IMR-90 (cell line): ENCODE results near the gene AUTS2. TPM values are rescaled to one million over a fixed set of nuclear protein-coding genes. Genes with fewer than 3 reads are reported as not detected.

Experiments used
- ATAC-seq: fragments of 200-7000 bp; cut with Tn5 transposase; 2 replicates; pipeline ENCODE4 v1.9.1; 2020; ENCODE audit warnings: low read depth, mild to moderate bottlenecking, moderate library complexity
- BruUV-seq: library from RNA; stranded (reverse); fragments of 400-500 nt; replicated peaks from 2 replicates; lab custom pipeline; 2021; lab: Mats Ljungman, UMichigan
- CTCF ChIA-PET: fragments of 300-600 bp; formaldehyde crosslinking; extraction: SDS; loops from one replicate; lab custom pipeline; 2021; ENCODE audit warnings: antibody characterized with exemption; lab: Yijun Ruan, JAX
- POLR2A ChIA-PET: fragments of 300-600 bp; sonication (Branson Sonifier 250); formaldehyde crosslinking; loops from one replicate; lab custom pipeline; 2022; ENCODE audit warnings: antibody characterized with exemption; ENCODE audit not compliant: unreplicated experiment; lab: Charles Lee
- DNase-seq: peaks from one replicate; pipeline ENCODE4 v3.0.0; 2013
- H2AFZ ChIP-seq: replicated peaks from 2 replicates; pipeline ENCODE3; 2013; ENCODE audit warnings: low read length, mild to moderate bottlenecking; ENCODE audit not compliant: poor library complexity
- H2AK5ac ChIP-seq: 2 replicates; pipeline ENCODE4 v1.6.1; 2013; ENCODE audit warnings: low read depth, low read length, inconsistent platforms
- H2AK9ac ChIP-seq: replicated peaks from 2 replicates; pipeline ENCODE3; 2013; ENCODE audit warnings: mild to moderate bottlenecking, low read depth, low read length, moderate library complexity; ENCODE audit not compliant: poor library complexity
- H2BK120ac ChIP-seq: 2 replicates; pipeline ENCODE4 v1.6.1; 2013; ENCODE audit warnings: low read depth, low read length, inconsistent platforms
- H2BK15ac ChIP-seq: 3 replicates; pipeline ENCODE4 v1.6.1; 2013; ENCODE audit warnings: low read depth, low read length, inconsistent platforms
- H2BK20ac ChIP-seq: 2 replicates; pipeline ENCODE4 v1.6.1; 2013; ENCODE audit warnings: low read depth, mild to moderate bottlenecking, inconsistent platforms, low read length, moderate library complexity
- H2BK5ac ChIP-seq: 2 replicates; pipeline ENCODE4 v1.6.1; 2013; ENCODE audit warnings: mild to moderate bottlenecking, low read depth, low read length, inconsistent platforms; ENCODE audit not compliant: poor library complexity, severe bottlenecking
- H3K14ac ChIP-seq: replicated peaks from 2 replicates; pipeline ENCODE4 v1.6.1; 2013; ENCODE audit warnings: low read depth, low read length, inconsistent platforms
- H3K18ac ChIP-seq: 2 replicates; pipeline ENCODE4 v1.6.1; 2013; ENCODE audit warnings: low read depth, low read length, control low read depth
- H3K23ac ChIP-seq: 2 replicates; pipeline ENCODE4 v1.6.1; 2013; ENCODE audit warnings: low read depth, low read length, inconsistent platforms
- H3K27ac ChIP-seq: 2 replicates; pipeline ENCODE4 v1.5.1; 2013; ENCODE audit warnings: mild to moderate bottlenecking, control low read depth, low read length; ENCODE audit not compliant: insufficient read depth
- H3K27me3 ChIP-seq: 2 replicates; pipeline ENCODE4 v1.6.1; 2013; ENCODE audit warnings: low read length; ENCODE audit not compliant: control insufficient read depth, insufficient read depth
- H3K36me3 ChIP-seq: 2 replicates; pipeline ENCODE4 v1.6.1; 2013; ENCODE audit warnings: low read length, mixed read lengths; ENCODE audit not compliant: control insufficient read depth, insufficient read depth
- H3K4ac ChIP-seq: 2 replicates; pipeline ENCODE4 v1.6.1; 2013; ENCODE audit warnings: low read depth, low read length, inconsistent platforms
- H3K4me1 ChIP-seq: 2 replicates; pipeline ENCODE4 v1.6.1; 2013; ENCODE audit warnings: low read length, mixed read lengths; ENCODE audit not compliant: control insufficient read depth, insufficient read depth
- H3K4me2 ChIP-seq: 2 replicates; pipeline ENCODE4 v1.6.1; 2013; ENCODE audit warnings: low read depth, mild to moderate bottlenecking, control low read depth, low read length, moderate library complexity
- H3K4me3 ChIP-seq: 2 replicates; pipeline ENCODE4 v1.5.1; 2013; ENCODE audit warnings: low read depth, mild to moderate bottlenecking, control low read depth, low read length, moderate library complexity; ENCODE audit not compliant: insufficient read depth
- H3K56ac ChIP-seq: 2 replicates; pipeline ENCODE4 v1.6.1; 2013; ENCODE audit warnings: low read length, inconsistent platforms; ENCODE audit not compliant: insufficient read depth; ENCODE audit errors: extremely low read depth
- H3K79me1 ChIP-seq, 2 experiments: 2 replicates each; pipeline ENCODE4 v1.6.1; 2013; ENCODE audit warnings: low read length in 2 of 2, inconsistent platforms in 1 of 2, low read depth in 1 of 2
- H3K9ac ChIP-seq: 2 replicates; pipeline ENCODE4 v1.6.1; 2013; ENCODE audit warnings: low read depth, low read length, control low read depth
- H3K9me1 ChIP-seq: 2 replicates; pipeline ENCODE4 v1.6.1; 2013; ENCODE audit warnings: low read length, inconsistent platforms; ENCODE audit not compliant: insufficient read depth
- H3K9me3 ChIP-seq: 2 replicates; pipeline ENCODE4 v1.6.1; 2013; ENCODE audit warnings: low read length; ENCODE audit not compliant: control insufficient read depth, insufficient read depth
- H4K20me1 ChIP-seq: 2 replicates; pipeline ENCODE4 v1.6.1; 2013; ENCODE audit warnings: low read length, inconsistent platforms; ENCODE audit not compliant: insufficient read depth
- H4K5ac ChIP-seq: 2 replicates; pipeline ENCODE4 v1.6.1; 2013; ENCODE audit warnings: mild to moderate bottlenecking, low read depth, low read length, control low read depth
- H4K8ac ChIP-seq, 2 experiments: 2 replicates each; pipeline ENCODE4 v1.6.1; 2013; ENCODE audit warnings: low read depth in 2 of 2, low read length in 2 of 2, control low read depth in 1 of 2, inconsistent platforms in 1 of 2
- H4K91ac ChIP-seq: 2 replicates; pipeline ENCODE4 v1.6.1; 2013; ENCODE audit warnings: low read depth, low read length, inconsistent platforms; ENCODE audit not compliant: insufficient read depth
- BHLHE40 ChIP-seq: fragments of 150-350 bp; IDR thresholded peaks from 2 replicates; pipeline ENCODE4 v1.6.1; 2016; ENCODE audit warnings: mild to moderate bottlenecking, low read depth, low read length
- CEBPB ChIP-seq: IDR thresholded peaks from 2 replicates; pipeline ENCODE4 v1.6.1; 2012; ENCODE audit warnings: low read depth, low read length, improper control_type of control experiment
- CHD1 ChIP-seq: IDR thresholded peaks from 2 replicates; pipeline ENCODE4 v1.6.1; 2012; ENCODE audit warnings: low read depth, low read length, improper control_type of control experiment
- CTCF ChIP-seq: conservative IDR thresholded peaks from 2 replicates; pipeline ENCODE4 v1.5.1; 2012; ENCODE audit warnings: mild to moderate bottlenecking, low read depth, low read length, improper control_type of control experiment
- ELK1 ChIP-seq: fragments of 150-350 bp; IDR thresholded peaks from 2 replicates; pipeline ENCODE4 v1.6.1; 2016; ENCODE audit warnings: low read depth, mild to moderate bottlenecking, low read length, moderate library complexity, borderline replicate concordance
- FOS ChIP-seq: fragments of 150-350 bp; IDR thresholded peaks from 2 replicates; pipeline ENCODE4 v1.6.1; 2016; ENCODE audit warnings: low read depth, low read length
- MAFK ChIP-seq: IDR thresholded peaks from 2 replicates; pipeline ENCODE4 v1.6.1; 2012; ENCODE audit warnings: low read depth, low read length, improper control_type of control experiment
- MAZ ChIP-seq: IDR thresholded peaks from 2 replicates; pipeline ENCODE4 v1.6.1; 2012; ENCODE audit warnings: low read depth, mild to moderate bottlenecking, low read length, improper control_type of control experiment, moderate library complexity, borderline replicate concordance
- MXI1 ChIP-seq: IDR thresholded peaks from 2 replicates; pipeline ENCODE4 v1.6.1; 2012; ENCODE audit warnings: low read depth, mild to moderate bottlenecking, low read length, moderate library complexity, borderline replicate concordance
- NFE2L2 ChIP-seq: fragments of 150-350 bp; IDR thresholded peaks from 2 replicates; pipeline ENCODE4 v1.6.1; 2016; ENCODE audit warnings: low read depth, mild to moderate bottlenecking, low read length
- POLR2A ChIP-seq: IDR thresholded peaks from 2 replicates; pipeline ENCODE4 v1.6.1; 2012; ENCODE audit warnings: mild to moderate bottlenecking, low read depth, low read length
- RAD21 ChIP-seq: IDR thresholded peaks from 2 replicates; pipeline ENCODE4 v1.6.1; 2012; ENCODE audit warnings: low read length, improper control_type of control experiment
- RCOR1 ChIP-seq: IDR thresholded peaks from 2 replicates; pipeline ENCODE4 v1.6.1; 2012; ENCODE audit warnings: mild to moderate bottlenecking, low read length, improper control_type of control experiment; ENCODE audit not compliant: insufficient replicate concordance
- RFX5 ChIP-seq: IDR thresholded peaks from 2 replicates; pipeline ENCODE4 v1.8.0; 2012; ENCODE audit warnings: low read depth, mild to moderate bottlenecking, low read length, moderate library complexity
- SMC3 ChIP-seq: fragments of 150-350 bp; IDR thresholded peaks from 2 replicates; pipeline ENCODE4 v1.6.1; 2016; ENCODE audit warnings: low read depth, mild to moderate bottlenecking, antibody characterized with exemption, low read length, moderate library complexity
- WGBS, 2 experiments: methylation state at CpG; one replicate each; pipeline versions ENCODE4 v1.1.5 to v1.1.7; 2013; ENCODE audit warnings: missing lambda C conversion rate in 2 of 2; ENCODE audit not compliant: insufficient read length in 1 of 2; ENCODE audit errors: extremely low coverage in 2 of 2; 5-methylcytosine and 5-hydroxymethylcytosine counted together
- dilution Hi-C: fragments of 300-500 bp; cut with HindIII; formaldehyde crosslinking; loops from one replicate; pipeline ENCODE4 v1.14.3; 2018; ENCODE audit warnings: low sequenced_read_pairs; ENCODE audit not compliant: unreplicated experiment
- in situ Hi-C: fragments of 300-500 bp; cut with MboI; formaldehyde crosslinking; loops from 3 replicates; pipeline ENCODE4 v1.14.3; 2019; ENCODE audit warnings: low sequenced_read_pairs, inconsistent platforms, mixed read lengths
- intact Hi-C: fragments of 100-400 bp; cut with micrococcal nuclease; formaldehyde crosslinking; loops from 2 replicates; pipeline ENCODE4 v1.10.0; 2022
- polyA plus RNA-seq, 3 experiments: library from polyadenylated mRNA; depleted of rRNA; stranded (reverse); fragments of >200 nt; gene quantifications; 2 replicates each; pipeline ENCODE4 v1.2.3, GENCODE V29; 2012; ENCODE audit warnings: low replicate concordance in 1 of 3
- total RNA-seq: library from RNA; depleted of rRNA; stranded (reverse); fragments of >200 nt; gene quantifications from 2 replicates; pipeline ENCODE4 v1.2.3, GENCODE V29; 2012
- TF ChIP-seq, protein P1 (sequence below): fragments of 150-350 bp; IDR thresholded peaks from 2 replicates; pipeline ENCODE4 v1.6.1; 2017; ENCODE audit warnings: mild to moderate bottlenecking, antibody characterized with exemption, low read length, low read depth

AUTS2 gene
- total and polyA plus RNA-seq, 2 of the 4 experiments (the other 2 are of a cell fraction), result 0.90 to 3.0 TPM

DNA sequence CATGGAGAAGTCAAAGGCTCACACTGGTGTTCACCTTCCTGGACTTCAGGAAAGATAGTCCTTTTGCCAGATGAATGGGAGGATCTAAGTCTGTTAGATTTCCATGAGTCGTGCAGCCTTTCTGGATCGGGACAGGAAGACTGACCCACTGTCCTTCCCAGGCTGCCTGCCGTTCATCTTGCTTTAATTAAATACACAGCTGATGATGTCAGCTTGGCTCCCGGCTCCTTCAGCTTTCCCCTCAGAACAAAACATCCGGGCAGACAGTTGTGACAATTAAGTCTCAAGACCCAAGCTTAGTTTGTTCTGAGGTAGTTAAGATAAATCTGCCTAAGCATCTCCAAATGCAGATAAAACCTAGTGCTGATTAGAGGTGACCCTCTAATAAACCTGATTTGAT is 58.6 kb downstream of the AUTS2 start:
- BruUV-seq, result no TSS peak
- H2AK9ac ChIP-seq, result no peak overlapping the region
- H3K9me3 ChIP-seq, result no peaks in the 10 kb centered on the region
- H4K5ac ChIP-seq, result no peak overlapping the region
- no peak overlapping the region for H3K23ac ChIP-seq
- no peak overlapping the region for H3K4ac ChIP-seq
- H3K4me3 ChIP-seq, result no peak overlapping the region
- no peak overlapping the region for H3K27ac ChIP-seq
- H3K4me1 ChIP-seq, result no peaks in the 10 kb centered on the region
- no peak overlapping the region for H3K4me2 ChIP-seq
- H4K20me1 ChIP-seq, result no peaks in the 10 kb centered on the region
- no peaks in the 10 kb centered on the region for H3K36me3 ChIP-seq
- H3K9ac ChIP-seq, result no peak overlapping the region
- H3K79me1 ChIP-seq, result no peaks in the 10 kb centered on the region
- ChIA-PET POLR2A (no interaction called here), CTCF (no interaction called here)
- no CpG with 5 or more reads among the region's 5 CpGs for WGBS, 2 experiments
- no peak overlapping the region for H2BK5ac ChIP-seq
- no peaks in the 10 kb centered on the region for H3K27me3 ChIP-seq
- no peak overlapping the region for H2BK20ac ChIP-seq
- intact Hi-C loops (no loop called here), in situ Hi-C loops (no loop called here), dilution Hi-C loops (no loop called here)
- no peak overlapping the region for H3K56ac ChIP-seq
- no peak overlapping the region for H4K8ac ChIP-seq
- H2AK5ac ChIP-seq, result no peak overlapping the region
- no peaks in the 10 kb centered on the region for H3K9me1 ChIP-seq
- no peak for TF ChIP-seq FOS
- no peak for TF ChIP-seq MAZ
- TF ChIP-seq MAFK, result no peak
- no peak for TF ChIP-seq RFX5
- TF ChIP-seq RCOR1, result no peak
- no peak for TF ChIP-seq ELK1
- no peak for TF ChIP-seq BHLHE40
- no peak for TF ChIP-seq MXI1
- no peak for TF ChIP-seq NFE2L2
- TF ChIP-seq CHD1, result no peak
- no peak for TF ChIP-seq POLR2A
- no peak for TF ChIP-seq CTCF
- TF ChIP-seq SMC3, result no peak
- no peak for TF ChIP-seq CEBPB
- TF ChIP-seq, protein P1, sequence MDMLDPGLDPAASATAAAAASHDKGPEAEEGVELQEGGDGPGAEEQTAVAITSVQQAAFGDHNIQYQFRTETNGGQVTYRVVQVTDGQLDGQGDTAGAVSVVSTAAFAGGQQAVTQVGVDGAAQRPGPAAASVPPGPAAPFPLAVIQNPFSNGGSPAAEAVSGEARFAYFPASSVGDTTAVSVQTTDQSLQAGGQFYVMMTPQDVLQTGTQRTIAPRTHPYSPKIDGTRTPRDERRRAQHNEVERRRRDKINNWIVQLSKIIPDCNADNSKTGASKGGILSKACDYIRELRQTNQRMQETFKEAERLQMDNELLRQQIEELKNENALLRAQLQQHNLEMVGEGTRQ, result no peak
- no peak for TF ChIP-seq RAD21
- H2BK15ac ChIP-seq, result no peak overlapping the region
- no peak overlapping the region for H2AFZ ChIP-seq
- no peak overlapping the region for H3K18ac ChIP-seq
- H4K91ac ChIP-seq, result no peak overlapping the region
- ATAC-seq (no peak), DNase-seq (no peak)
- H3K14ac ChIP-seq, result no peak overlapping the region
- no peak overlapping the region for H2BK120ac ChIP-seq
